Stomach (tissue), 4 donors: ENCODE measurements around the gene ESPNL.

Source experiments
- CTCF ChIP-seq, 7 experiments: fragments of 450-650 bp in 4 of 7; fragments of 200-600 bp in 3 of 7; sonication (generic) in 3 of 7; IDR thresholded peaks; one replicate each; pipeline ENCODE4 v1.5.1; 2016 to 2019; ENCODE audit warnings: antibody characterized with exemption in 7 of 7, control low read depth in 2 of 7, mild to moderate bottlenecking in 1 of 7
- EP300 ChIP-seq: sonication (generic); formaldehyde crosslinking; IDR thresholded peaks from one replicate; pipeline ENCODE4 v1.6.1; 2017; ENCODE audit warnings: antibody characterized with exemption
- POLR2A ChIP-seq, 4 donors: fragments of 450-650 bp; IDR thresholded peaks; one replicate each; pipeline ENCODE4 v1.6.1; 2016; ENCODE audit warnings: antibody characterized with exemption in 4 of 4, control low read depth in 2 of 4, mild to moderate bottlenecking in 1 of 4, moderate library complexity in 1 of 4
- POLR2AphosphoS5 ChIP-seq, 3 donors: sonication (generic); formaldehyde crosslinking; IDR thresholded peaks; one replicate each; pipeline ENCODE4 v1.6.1; 2016; ENCODE audit warnings: antibody characterized with exemption in 3 of 3

GRCh38 chr2:238097988-238098871 lies 1.9 kb upstream of the ESPNL start:
- TF ChIP-seq CTCF (IDR thresholded peaks at IDR 0.05) = no peak
- TF ChIP-seq POLR2AphosphoS5 (IDR thresholded peaks at IDR 0.05) = peak in 1 of 3 donors; percentile 54
- TF ChIP-seq POLR2A (IDR thresholded peaks at IDR 0.05) = no peak
- no peak for TF ChIP-seq EP300
